H1 (cell line): ENCODE measurements around the gene TANC1. TPM values are rescaled to one million over a fixed set of nuclear protein-coding genes. Genes with fewer than 3 reads are reported as not detected.

Experiments
- CTCF ChIA-PET: fragments of 300-600 bp; sonication (Branson Sonifier 250); formaldehyde crosslinking; loops from one replicate; lab custom pipeline; 2021; ENCODE audit not compliant: partially characterized antibody; lab: Charles Lee
- POLR2A ChIA-PET: fragments of 300-600 bp; sonication (Branson Sonifier 250); formaldehyde crosslinking; loops from one replicate; lab custom pipeline; 2021; ENCODE audit warnings: inconsistent platforms; ENCODE audit not compliant: partially characterized antibody; lab: Charles Lee
- DNase-seq, 2 experiments: peaks; one replicate each; pipeline versions ENCODE4 v3.0.0 to v3.0.0-alpha.2; 2010 to 2022; ENCODE audit warnings: low spot score in 2 of 2, low read depth in 1 of 2, mixed read lengths in 1 of 2
- FAIRE-seq: peaks from 2 replicates; lab custom pipeline; 2011; peaks lifted over from hg19 to GRCh38; lab: Jason Lieb, UNC
- H2AFZ ChIP-seq: 2 replicates; pipeline ENCODE4 v1.8.1; 2012; ENCODE audit warnings: low read length, inconsistent platforms
- H2AK5ac ChIP-seq: 2 replicates; pipeline ENCODE4 v1.6.1; 2013; ENCODE audit warnings: low read depth, low read length
- H2BK120ac ChIP-seq: replicated peaks from 2 replicates; pipeline ENCODE3; 2013; ENCODE audit warnings: low read depth, low read length, inconsistent platforms
- H2BK12ac ChIP-seq: 2 replicates; pipeline ENCODE4 v1.6.1; 2013; ENCODE audit warnings: low read depth, low read length
- H2BK15ac ChIP-seq: 2 replicates; pipeline ENCODE4 v1.6.1; 2013; ENCODE audit warnings: low read length
- H2BK20ac ChIP-seq: 2 replicates; pipeline ENCODE4 v1.6.1; 2013; ENCODE audit warnings: low read length
- H2BK5ac ChIP-seq: 2 replicates; pipeline ENCODE4 v1.6.1; 2013; ENCODE audit warnings: low read depth, low read length
- H3K14ac ChIP-seq: 2 replicates; pipeline ENCODE4 v1.6.1; 2013; ENCODE audit warnings: inconsistent platforms; ENCODE audit not compliant: insufficient read length
- H3K18ac ChIP-seq: 2 replicates; pipeline ENCODE4 v1.6.1; 2013; ENCODE audit warnings: low read length; ENCODE audit errors: extremely low read depth
- H3K23ac ChIP-seq: 2 replicates; pipeline ENCODE4 v1.6.1; 2013; ENCODE audit warnings: inconsistent platforms; ENCODE audit not compliant: insufficient read length
- H3K23me2 ChIP-seq: 2 replicates; pipeline ENCODE4 v1.6.1; 2013; ENCODE audit warnings: low read depth, low read length
- H3K27ac ChIP-seq: 2 replicates; pipeline ENCODE4 v1.6.1; 2011; ENCODE audit warnings: low read depth, low read length, inconsistent platforms
- H3K27me3 ChIP-seq, 4 experiments: replicated peaks in 1 of 4; 1 replicate in 1 of 4; 2 replicates in 3 of 4; pipeline versions ENCODE4 v1.6.1 to v1.8.1; 2011 to 2013; ENCODE audit warnings: low read length in 3 of 4, mild to moderate bottlenecking in 3 of 4, inconsistent platforms in 2 of 4, mixed read lengths in 2 of 4, moderate library complexity in 1 of 4; ENCODE audit not compliant: control insufficient read depth in 3 of 4, insufficient read depth in 3 of 4; ENCODE audit errors: extremely low read depth in 1 of 4
- H3K36me3 ChIP-seq, 4 experiments: 2 replicates each; pipeline versions ENCODE4 v1.6.1 to v1.8.1; 2011 to 2013; ENCODE audit warnings: mild to moderate bottlenecking in 4 of 4, low read length in 3 of 4, moderate library complexity in 2 of 4, control low read depth in 1 of 4, inconsistent platforms in 1 of 4; ENCODE audit not compliant: insufficient read depth in 4 of 4, control insufficient read depth in 2 of 4
- H3K4ac ChIP-seq: replicated peaks from 2 replicates; pipeline ENCODE3; 2013; ENCODE audit warnings: low read length, low read depth, mixed read lengths, inconsistent platforms; ENCODE audit not compliant: insufficient read length
- H3K4me1 ChIP-seq, 4 experiments: replicated peaks in 1 of 4; 1 replicate in 1 of 4; 2 replicates in 3 of 4; pipeline versions ENCODE4 v1.6.1 to v1.8.1; 2011 to 2013; ENCODE audit warnings: low read length in 3 of 4, inconsistent platforms in 2 of 4, mixed read lengths in 1 of 4; ENCODE audit not compliant: insufficient read depth in 4 of 4, control insufficient read depth in 3 of 4
- H3K4me2 ChIP-seq, 2 experiments: 2 replicates each; pipeline versions ENCODE4 v1.6.1 to v1.8.1; 2011 to 2013; ENCODE audit warnings: low read depth in 2 of 2, low read length in 2 of 2, control low read depth in 1 of 2, inconsistent platforms in 1 of 2, mild to moderate bottlenecking in 1 of 2; ENCODE audit not compliant: insufficient read depth in 1 of 2
- H3K4me3 ChIP-seq, 4 experiments: fragments of 200-600, 300-600 bp in 1 of 4; sonication (generic), shearing (Covaris generic), sonication (Bioruptor Twin) in 1 of 4; 2 replicates each; pipeline versions ENCODE4 v1.5.1 to v1.8.1; 2011 to 2016; ENCODE audit warnings: low read length in 4 of 4, low read depth in 3 of 4, control low read depth in 2 of 4, inconsistent platforms in 2 of 4, mild to moderate bottlenecking in 2 of 4, mixed read lengths in 1 of 4, moderate library complexity in 1 of 4; ENCODE audit not compliant: insufficient read depth in 2 of 4; ENCODE audit errors: extremely low read depth in 1 of 4
- H3K56ac ChIP-seq: replicated peaks from 2 replicates; pipeline ENCODE3; 2013; ENCODE audit warnings: low read depth, mild to moderate bottlenecking, mixed read lengths, low read length, inconsistent platforms; ENCODE audit not compliant: insufficient read length
- H3K79me1 ChIP-seq: 2 replicates; pipeline ENCODE4 v1.6.1; 2013; ENCODE audit warnings: low read depth, low read length, control low read depth
- H3K79me2 ChIP-seq, 2 experiments: 2 replicates each; pipeline versions ENCODE4 v1.6.1 to v1.8.1; 2012 to 2013; ENCODE audit warnings: low read length in 2 of 2, mild to moderate bottlenecking in 2 of 2, inconsistent platforms in 1 of 2; ENCODE audit not compliant: insufficient read depth in 2 of 2, control insufficient read depth in 1 of 2
- H3K9ac ChIP-seq, 4 experiments: replicated peaks in 1 of 4; 1 replicate in 1 of 4; 2 replicates in 3 of 4; pipeline versions ENCODE4 v1.6.1 to v1.8.1; 2011 to 2013; ENCODE audit warnings: low read depth in 3 of 4, low read length in 3 of 4, control low read depth in 2 of 4, mild to moderate bottlenecking in 2 of 4, moderate library complexity in 2 of 4, inconsistent platforms in 1 of 4; ENCODE audit errors: extremely low read depth in 1 of 4
- H3K9me3 ChIP-seq, 2 experiments: 2 replicates each; pipeline versions ENCODE4 v1.6.1 to v1.8.1; 2012 to 2013; ENCODE audit warnings: mild to moderate bottlenecking in 2 of 2, moderate library complexity in 2 of 2, control low read depth in 1 of 2, inconsistent platforms in 1 of 2, low read depth in 1 of 2, low read length in 1 of 2, mixed read lengths in 1 of 2; ENCODE audit not compliant: insufficient read depth in 2 of 2
- H4K20me1 ChIP-seq, 2 experiments: replicated peaks in 1 of 2; 2 replicates each; pipeline versions ENCODE3 to v1.8.1; 2011 to 2013; ENCODE audit warnings: inconsistent platforms in 2 of 2, low read length in 2 of 2, mild to moderate bottlenecking in 1 of 2; ENCODE audit not compliant: insufficient read depth in 2 of 2, control insufficient read depth in 1 of 2
- H4K5ac ChIP-seq: 2 replicates; pipeline ENCODE4 v1.6.1; 2013; ENCODE audit warnings: low read length, low read depth, mixed read lengths, inconsistent platforms; ENCODE audit not compliant: insufficient read length
- H4K8ac ChIP-seq: 2 replicates; pipeline ENCODE4 v1.8.0; 2013; ENCODE audit warnings: mild to moderate bottlenecking, moderate library complexity, low read length, inconsistent platforms; ENCODE audit not compliant: insufficient read depth; ENCODE audit errors: extremely low read depth
- H4K91ac ChIP-seq: replicated peaks from 2 replicates; pipeline ENCODE3; 2013; ENCODE audit warnings: low read length, mixed read lengths, inconsistent platforms; ENCODE audit not compliant: insufficient read length
- BACH1 ChIP-seq: IDR thresholded peaks from 2 replicates; pipeline ENCODE4 v1.6.1; 2012; ENCODE audit warnings: low read length, improper control_type of control experiment
- BCL11A ChIP-seq, 2 experiments: IDR thresholded peaks; one replicate each; pipeline ENCODE4 v1.6.1; 2011; ENCODE audit warnings: low read depth in 2 of 2, low read length in 2 of 2, mild to moderate bottlenecking in 2 of 2
- CREB1 ChIP-seq: IDR thresholded peaks from 2 replicates; pipeline ENCODE4 v1.6.1; 2012; ENCODE audit warnings: inconsistent platforms
- CTBP2 ChIP-seq: IDR thresholded peaks from 2 replicates; pipeline ENCODE4 v1.7.0; 2011; ENCODE audit warnings: borderline replicate concordance, mild to moderate bottlenecking, moderate library complexity, mixed read lengths, low read length; ENCODE audit not compliant: insufficient read depth, insufficient read length
- EP300 ChIP-seq, 2 experiments: IDR thresholded peaks; 1 replicate in 1 of 2; 2 replicates in 1 of 2; pipeline ENCODE4 v1.6.1; 2011 to 2012; ENCODE audit warnings: low read depth in 2 of 2, low read length in 2 of 2, mild to moderate bottlenecking in 2 of 2, borderline replicate concordance in 1 of 2, inconsistent platforms in 1 of 2, moderate library complexity in 1 of 2
- EZH2 ChIP-seq: fragments of 200-600 bp; sonication (generic); IDR thresholded peaks from 2 replicates; pipeline ENCODE4 v1.7.1; 2012; ENCODE audit warnings: low read depth, mild to moderate bottlenecking, moderate library complexity, low read length, inconsistent platforms; ENCODE audit not compliant: severe bottlenecking
- HDAC2 ChIP-seq, 2 experiments: fragments of 300-600 bp in 1 of 2; sonication (generic) in 1 of 2; IDR thresholded peaks; 2 replicates each; pipeline ENCODE4 v1.6.1; 2011 to 2012; ENCODE audit warnings: low read depth in 2 of 2, low read length in 2 of 2, mild to moderate bottlenecking in 2 of 2, moderate library complexity in 2 of 2, borderline replicate concordance in 1 of 2, inconsistent platforms in 1 of 2
- POLR2A ChIP-seq, 2 experiments: IDR thresholded peaks; 1 replicate in 1 of 2; 2 replicates in 1 of 2; pipeline ENCODE4 v1.6.1; 2011; ENCODE audit warnings: low read depth in 2 of 2, low read length in 2 of 2, mild to moderate bottlenecking in 2 of 2; ENCODE audit errors: control extremely low read depth in 1 of 2
- RBBP5 ChIP-seq: IDR thresholded peaks from 2 replicates; pipeline ENCODE4 v1.7.1; 2012; ENCODE audit warnings: low read depth, mild to moderate bottlenecking, inconsistent platforms, low read length, moderate library complexity, borderline replicate concordance
- RNF2 ChIP-seq: fragments of 200-900, 300-1000 bp; sonication (generic); IDR thresholded peaks from 2 replicates; pipeline ENCODE4 v1.7.1; 2016; ENCODE audit warnings: borderline replicate concordance, low read depth, mild to moderate bottlenecking, antibody characterized with exemption, low read length; ENCODE audit not compliant: poor library complexity, severe bottlenecking; ENCODE audit errors: missing control alignments
- RXRA ChIP-seq: IDR thresholded peaks from 2 replicates; pipeline ENCODE4 v1.6.1; 2011; ENCODE audit warnings: low read depth, mild to moderate bottlenecking, low read length, moderate library complexity; ENCODE audit not compliant: insufficient read depth
- SAP30 ChIP-seq: fragments of 300-600 bp; sonication (generic); IDR thresholded peaks from 2 replicates; pipeline ENCODE4 v1.7.1; 2012; ENCODE audit warnings: low read length, moderate library complexity, mild to moderate bottlenecking, inconsistent platforms; ENCODE audit not compliant: insufficient read depth, insufficient replicate concordance
- TEAD4 ChIP-seq: IDR thresholded peaks from 2 replicates; pipeline ENCODE4 v1.6.1; 2012; ENCODE audit warnings: low read depth, low read length, inconsistent platforms, mixed read lengths
- YY1 ChIP-seq: IDR thresholded peaks from 2 replicates; pipeline ENCODE4 v1.6.1; 2011; ENCODE audit warnings: low read depth, mild to moderate bottlenecking, low read length
- WGBS, 2 experiments: shearing (Covaris generic) in 1 of 2; methylation state at CpG; one replicate each; pipeline versions ENCODE4 v1.1.6 to v1.1.7; 2013 to 2015; ENCODE audit warnings: low lambda C conversion rate in 2 of 2, mixed read lengths in 2 of 2, inconsistent platforms in 1 of 2, low coverage in 1 of 2, missing lambda C conversion rate in 1 of 2; ENCODE audit not compliant: insufficient replicate concordance in 2 of 2, insufficient coverage in 1 of 2, insufficient read length in 1 of 2; ENCODE audit errors: extremely low coverage in 1 of 2, missing lambda C conversion rate in 1 of 2; 5-methylcytosine and 5-hydroxymethylcytosine counted together
- polyA plus RNA-seq, 7 experiments: library from polyadenylated mRNA; depleted of rRNA in 3 of 7; stranded (reverse) in 5 of 7; unstranded in 2 of 7; fragments of >200 nt in 5 of 7; fragments of 200-250 nt in 2 of 7; gene quantifications; 1 replicate in 5 of 7; 2 replicates in 1 of 7; 4 replicates in 1 of 7; pipeline versions ENCODE4 v1.2.1 to v1.2.3, GENCODE V29; 2011 to 2013; ENCODE audit warnings: missing spikeins in 2 of 7, mixed read lengths in 2 of 7
- total RNA-seq: library from RNA; stranded (reverse); fragmentation: NEBNext Ultra II Directional; extraction: Animal tissue kit (Norgen Biotek cat#: 25700); gene quantifications from 2 replicates; pipeline ENCODE4 v1.2.1, GENCODE V29; 2021

The TANC1 gene
- total and polyA plus RNA-seq, 2 of the 8 experiments (the other 6 are each of a cell fraction or from before 2014, with no cell fraction given): 4.1 to 7.6 TPM

DNA sequence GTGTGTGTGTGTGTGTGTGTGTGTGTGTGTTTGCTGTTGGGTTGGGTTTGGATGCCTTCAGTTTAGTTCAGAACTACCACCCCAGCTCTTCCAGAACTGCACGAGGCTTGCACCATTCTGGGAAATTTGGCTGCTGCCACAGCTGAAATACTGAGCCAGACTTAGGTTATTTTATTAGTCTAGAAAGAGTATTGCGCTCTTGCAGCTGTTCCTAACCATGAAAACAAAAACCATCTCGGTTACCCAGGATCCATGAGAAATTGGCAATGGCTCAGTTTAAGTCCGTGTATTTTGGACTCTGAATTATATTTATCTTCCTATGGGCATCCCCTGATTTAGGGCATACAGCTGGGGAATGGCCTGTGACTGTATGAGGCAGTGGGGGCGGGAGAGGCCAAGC is 83.2 kb downstream of the TANC1 start:
- Histone ChIP-seq H3K9ac (no peak overlapping the region), H2AK5ac (no peak overlapping the region), H3K79me1 (no peaks in the 10 kb centered on the region; the same call in 1 of the 2 replicates), H3K79me2 (no peaks in the 10 kb centered on the region), H4K91ac (no peak overlapping the region), H2BK15ac (no peak overlapping the region), H3K27me3 (no peaks in the 10 kb centered on the region), H2BK120ac (no peak overlapping the region), H2BK5ac (no peak overlapping the region), H3K27ac (no peak overlapping the region), H3K9me3 (no peaks in the 10 kb centered on the region), H4K5ac (no peak overlapping the region), H3K4me3 (no peak overlapping the region), H3K14ac (no peak overlapping the region), H3K56ac (no peak overlapping the region), H2AFZ (no peak overlapping the region), H2BK12ac (no peak overlapping the region), H3K23me2 (no peaks in the 10 kb centered on the region), H3K4ac (no peak overlapping the region), H3K4me2 (no peak overlapping the region), H3K4me1 (peaks cover 1 to 7% (median 3%) of the 10 kb centered on the region in 4 experiments; a peak in 4 of 7 replicates), H2BK20ac (no peak overlapping the region), H4K20me1 (no peaks in the 10 kb centered on the region), H4K8ac (no peak overlapping the region), H3K36me3 (no peaks in the 10 kb centered on the region), H3K23ac (no peak overlapping the region), H3K18ac (no peak overlapping the region)
- FAIRE-seq: no peak
- CTCF ChIA-PET: interaction anchor here (0.6 to 4.3 kb wide), 6 partner anchors 16 to 150 kb away, joined by 3 to 27 read pairs (median 4); no protein-coding TSS in a partner anchor
- DNase-seq: no peak
- POLR2A ChIA-PET: no interaction called here
- WGBS, 2 experiments: 89% methylated on average over 5 of the region's 5 CpGs; no CpG with 5 or more reads in 1 of the 2 experiments
- TF ChIP-seq SAP30 (no peak), POLR2A (IDR thresholded peaks at IDR 0.05; ENCODE audit: control extremely low read depth in 1 of 2, low read depth in 2 of 2, low read length in 2 of 2) (no peak), RNF2 (no peak), CTBP2 (no peak), YY1 (no peak), EP300 (IDR thresholded peaks at IDR 0.05; ENCODE audit: borderline replicate concordance in 1 of 2, low read depth in 2 of 2, low read length in 2 of 2) (no peak), RBBP5 (no peak), RXRA (no peak), EZH2 (no peak), HDAC2 (IDR thresholded peaks at IDR 0.05; ENCODE audit: borderline replicate concordance in 1 of 2, low read depth in 2 of 2, low read length in 2 of 2) (no peak), BACH1 (no peak), BCL11A (IDR thresholded peaks at IDR 0.05; ENCODE audit: low read depth in 2 of 2, low read length in 2 of 2) (no peak), TEAD4 (no peak), CREB1 (no peak)
